ENCODE measurements around the gene P2RY2. TPM values are rescaled to one million over a fixed set of nuclear protein-coding genes. Genes with fewer than 3 reads are reported as not detected.

The P2RY2 gene
- total and polyA plus RNA-seq, 10 of the 15 experiments (the other 5 are each of a cell fraction or from before 2014, with no cell fraction given): 0.03 to 0.23 (median 0.17) TPM; not detected in 7

GRCh38 chr11:73262851-73263495, 44.9 kb downstream of the P2RY2 start:
- Histone ChIP-seq H2AFZ (ENCODE audit: control insufficient read depth, low read depth, low read length) (no peak overlapping the region), H3K4me3 (no peak overlapping the region), H4K20me1 (ENCODE audit: control insufficient read depth, insufficient read depth) (no peaks in the 10 kb centered on the region), H3K4me2 (ENCODE audit: control insufficient read depth, insufficient read depth) (no peak overlapping the region), H3K4me1 (ENCODE audit: control insufficient read depth, insufficient read depth, low read length) (no peaks in the 10 kb centered on the region), H3K36me3 (ENCODE audit: control insufficient read depth in 2 of 2, insufficient read depth in 2 of 2, low read length in 1 of 2) (no peaks in the 10 kb centered on the region), H3K27me3 (replicated peaks in 1 of 2; ENCODE audit: control insufficient read depth in 2 of 2, insufficient read depth in 2 of 2, low read length in 1 of 2) (peaks cover 0 to 2% of the 10 kb centered on the region in 2 experiments; a peak in 2 of 4 replicates), H3K27ac (ENCODE audit: control insufficient read depth, insufficient read depth) (no peak overlapping the region), H3K9ac (ENCODE audit: control insufficient read depth, insufficient read depth, low read length) (no peak overlapping the region), H3K79me2 (ENCODE audit: control insufficient read depth, insufficient read depth, low read length) (no peaks in the 10 kb centered on the region), H3K9me3 (replicated peaks; ENCODE audit: control insufficient read depth, insufficient read depth, low read length) (no peaks in the 10 kb centered on the region)
- WGBS (ENCODE audit: insufficient coverage, insufficient replicate concordance, low lambda C conversion rate, missing lambda C conversion rate): 28% methylated on average over 5 of the region's 5 CpGs
- SMC1A ChIA-PET (ENCODE audit: uncharacterized antibody, unreplicated experiment): interaction anchor here (1.0 kb wide), 1 partner anchor 82 kb away, joined by 3 read pairs; no protein-coding TSS in a partner anchor
- RAD21 ChIA-PET (ENCODE audit: unreplicated experiment): interaction anchor here (0.8 kb wide), 1 partner anchor 26 kb away, joined by 3 read pairs; no protein-coding TSS in a partner anchor
- intact Hi-C loops (cut with micrococcal nuclease; ENCODE audit: unreplicated experiment) (no loop called here), in situ Hi-C loops (cut with MboI) (no loop called here)
- no TSS peak for BruUV-seq (replicated peaks)
- DNase-seq (ENCODE audit: low read depth, low spot score): no peak
- ATAC-seq: no peak; the same call in 2 of the 3 replicates
- CTCF ChIA-PET: interaction anchor here (0.8 to 2.4 kb wide), 5 partner anchors 9 to 78 kb away, joined by 3 to 7 read pairs (median 4); partner anchors contain the start of gene P2RY6
- no peak for FAIRE-seq
- POLR2A ChIA-PET: interaction anchor here (0.7 kb wide), 1 partner anchor 71 kb away, joined by 3 read pairs; no protein-coding TSS in a partner anchor
- TF ChIP-seq TARDBP (IDR thresholded peaks at IDR 0.05; ENCODE audit: borderline replicate concordance): no peak
- no peak for TF ChIP-seq POLR2AphosphoS2 (IDR thresholded peaks at IDR 0.05; ENCODE audit: low read depth, low read length)
- no peak for TF ChIP-seq BRCA1 (IDR thresholded peaks at IDR 0.05; ENCODE audit: low read depth, low read length)
- no peak for TF ChIP-seq EZH2 (IDR thresholded peaks at IDR 0.05; ENCODE audit: borderline replicate concordance, control insufficient read depth, low read depth, low read length)
- TF ChIP-seq STAT1 (conservative IDR thresholded peaks at IDR 0.05): no peak
- no peak for TF ChIP-seq USF2 (IDR thresholded peaks at IDR 0.05; ENCODE audit: borderline replicate concordance, low read depth, low read length)
- TF ChIP-seq MEF2B (IDR thresholded peaks at IDR 0.05; ENCODE audit: partially characterized antibody, poor library complexity, severe bottlenecking): no peak
- no peak for TF ChIP-seq POU2F2 (IDR thresholded peaks at IDR 0.05; ENCODE audit: borderline replicate concordance, low read depth, low read length)
- TF ChIP-seq ZZZ3 (IDR thresholded peaks at IDR 0.05; ENCODE audit: control insufficient read depth, insufficient read length, low read depth): no peak
- TF ChIP-seq SIN3A (IDR thresholded peaks at IDR 0.05; ENCODE audit: low read depth, low read length): no peak
- TF ChIP-seq ATF7 (IDR thresholded peaks at IDR 0.05; ENCODE audit: low read depth): no peak
- no peak for TF ChIP-seq PML (IDR thresholded peaks at IDR 0.05; ENCODE audit: low read length)
- TF ChIP-seq MEF2A (IDR thresholded peaks at IDR 0.05; ENCODE audit: insufficient read depth, low read depth, low read length): no peak
- TF ChIP-seq, protein P1, sequence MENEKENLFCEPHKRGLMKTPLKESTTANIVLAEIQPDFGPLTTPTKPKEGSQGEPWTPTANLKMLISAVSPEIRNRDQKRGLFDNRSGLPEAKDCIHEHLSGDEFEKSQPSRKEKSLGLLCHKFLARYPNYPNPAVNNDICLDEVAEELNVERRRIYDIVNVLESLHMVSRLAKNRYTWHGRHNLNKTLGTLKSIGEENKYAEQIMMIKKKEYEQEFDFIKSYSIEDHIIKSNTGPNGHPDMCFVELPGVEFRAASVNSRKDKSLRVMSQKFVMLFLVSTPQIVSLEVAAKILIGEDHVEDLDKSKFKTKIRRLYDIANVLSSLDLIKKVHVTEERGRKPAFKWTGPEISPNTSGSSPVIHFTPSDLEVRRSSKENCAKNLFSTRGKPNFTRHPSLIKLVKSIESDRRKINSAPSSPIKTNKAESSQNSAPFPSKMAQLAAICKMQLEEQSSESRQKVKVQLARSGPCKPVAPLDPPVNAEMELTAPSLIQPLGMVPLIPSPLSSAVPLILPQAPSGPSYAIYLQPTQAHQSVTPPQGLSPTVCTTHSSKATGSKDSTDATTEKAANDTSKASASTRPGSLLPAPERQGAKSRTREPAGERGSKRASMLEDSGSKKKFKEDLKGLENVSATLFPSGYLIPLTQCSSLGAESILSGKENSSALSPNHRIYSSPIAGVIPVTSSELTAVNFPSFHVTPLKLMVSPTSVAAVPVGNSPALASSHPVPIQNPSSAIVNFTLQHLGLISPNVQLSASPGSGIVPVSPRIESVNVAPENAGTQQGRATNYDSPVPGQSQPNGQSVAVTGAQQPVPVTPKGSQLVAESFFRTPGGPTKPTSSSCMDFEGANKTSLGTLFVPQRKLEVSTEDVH (IDR thresholded peaks at IDR 0.05; ENCODE audit: low read depth, partially characterized antibody): no peak
- no peak for TF ChIP-seq FOS (IDR thresholded peaks at IDR 0.05; ENCODE audit: borderline replicate concordance, extremely low read depth, insufficient read length)
- TF ChIP-seq ZBTB11 (CRISPR knock-in tag; IDR thresholded peaks at IDR 0.05): no peak

All from GM12878 (cell line).